GM19193 (cell line): Measurements from ENCODE around the gene HIP1.

ENCODE experiments used
- POLR2A ChIP-seq: IDR thresholded peaks from 4 replicates; pipeline ENCODE4 v1.6.1; 2011; ENCODE audit not compliant: insufficient read depth, insufficient read length; ENCODE audit errors: extremely low read depth

Gene HIP1

GRCh38 chr7:75718390-75719031, 20.2 kb downstream of the HIP1 start:
- TF ChIP-seq POLR2A: no peak

DNA sequence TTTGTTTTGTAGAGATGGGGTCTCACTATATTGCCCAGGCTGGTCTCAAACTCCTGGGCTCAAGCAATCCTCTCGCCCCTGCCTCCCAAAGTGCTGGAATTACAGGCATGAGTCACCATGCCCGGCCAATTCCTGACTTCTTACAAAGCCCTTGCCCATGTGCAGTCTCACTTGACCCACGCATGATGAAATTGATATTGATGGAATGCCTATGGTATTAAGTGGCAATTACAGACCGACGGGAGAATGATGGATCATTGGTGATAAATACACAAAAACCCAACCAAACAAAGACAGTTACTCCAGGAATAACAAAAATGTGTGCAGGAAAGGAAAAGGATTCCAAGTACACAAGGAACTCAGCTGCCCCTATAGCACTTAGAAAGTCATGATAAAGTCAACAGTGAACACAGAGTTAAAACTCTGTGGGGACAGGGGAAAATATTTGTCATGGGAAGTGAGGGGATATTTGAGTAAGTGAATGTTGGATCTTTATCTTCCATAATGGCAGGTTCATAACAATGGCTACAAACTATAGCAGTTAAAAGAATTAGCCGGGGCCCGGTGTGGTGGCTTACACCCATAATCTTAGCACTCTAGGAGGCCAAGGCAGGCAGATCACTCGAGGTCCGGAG, 21.6 kb downstream of the HIP1 start:
- TF ChIP-seq POLR2A: no peak

DNA sequence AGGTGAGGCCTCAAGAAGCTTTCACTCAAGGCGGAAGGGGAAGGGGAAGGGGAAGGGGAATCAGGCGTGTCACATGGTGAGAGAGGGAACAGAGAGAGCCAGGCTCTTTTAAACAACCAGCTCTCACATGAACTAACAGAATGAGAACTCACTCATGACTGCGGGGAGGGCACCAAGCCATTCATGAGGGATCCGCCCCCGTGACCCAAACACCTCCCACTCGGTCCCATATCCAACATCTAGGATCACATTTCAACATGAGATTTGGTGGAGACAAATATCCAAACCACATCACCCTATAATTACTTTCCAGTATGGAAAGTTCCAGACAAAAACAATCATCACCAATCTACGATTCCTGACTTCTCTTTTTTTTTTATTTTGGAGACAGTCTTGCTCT, 22.9 kb downstream of the HIP1 start:
- no peak for TF ChIP-seq POLR2A

DNA sequence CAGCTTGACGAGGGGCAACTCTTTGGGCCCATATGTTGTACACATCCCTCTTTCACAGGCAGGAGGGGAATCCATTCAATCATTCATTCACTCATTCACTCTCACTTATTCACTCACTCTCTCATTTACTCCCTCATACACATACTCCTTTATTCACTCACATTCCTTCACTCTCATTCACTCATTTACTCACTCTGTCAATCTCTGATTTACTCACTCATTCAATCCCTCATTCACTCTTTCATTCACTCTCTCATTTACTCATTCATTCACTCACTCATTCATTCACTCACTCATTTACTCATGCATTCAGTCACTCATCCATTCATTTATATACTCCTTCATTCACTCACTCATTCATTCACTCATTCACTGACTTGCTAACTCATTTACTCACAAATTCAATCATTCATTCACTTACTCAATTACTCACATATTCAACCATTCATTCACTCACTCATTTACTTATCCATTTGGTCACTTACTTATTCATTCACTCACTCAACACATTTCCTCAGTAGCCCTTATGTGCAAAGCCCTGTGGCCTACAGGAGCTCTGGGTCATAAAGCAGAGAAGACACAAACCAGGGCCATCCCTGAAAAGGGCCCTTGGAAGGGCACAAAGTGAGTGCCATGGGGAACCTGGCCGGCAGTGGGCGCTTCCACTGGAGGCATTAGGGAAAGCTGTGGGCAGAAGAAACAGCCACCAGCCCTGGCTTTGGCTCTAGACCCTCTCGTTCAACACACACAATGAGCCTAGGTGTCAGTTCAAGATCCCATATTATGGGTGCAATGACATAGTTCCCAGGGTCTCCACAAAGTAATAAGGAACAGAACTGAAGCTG, 26.0 kb downstream of the HIP1 start:
- no peak for TF ChIP-seq POLR2A

DNA sequence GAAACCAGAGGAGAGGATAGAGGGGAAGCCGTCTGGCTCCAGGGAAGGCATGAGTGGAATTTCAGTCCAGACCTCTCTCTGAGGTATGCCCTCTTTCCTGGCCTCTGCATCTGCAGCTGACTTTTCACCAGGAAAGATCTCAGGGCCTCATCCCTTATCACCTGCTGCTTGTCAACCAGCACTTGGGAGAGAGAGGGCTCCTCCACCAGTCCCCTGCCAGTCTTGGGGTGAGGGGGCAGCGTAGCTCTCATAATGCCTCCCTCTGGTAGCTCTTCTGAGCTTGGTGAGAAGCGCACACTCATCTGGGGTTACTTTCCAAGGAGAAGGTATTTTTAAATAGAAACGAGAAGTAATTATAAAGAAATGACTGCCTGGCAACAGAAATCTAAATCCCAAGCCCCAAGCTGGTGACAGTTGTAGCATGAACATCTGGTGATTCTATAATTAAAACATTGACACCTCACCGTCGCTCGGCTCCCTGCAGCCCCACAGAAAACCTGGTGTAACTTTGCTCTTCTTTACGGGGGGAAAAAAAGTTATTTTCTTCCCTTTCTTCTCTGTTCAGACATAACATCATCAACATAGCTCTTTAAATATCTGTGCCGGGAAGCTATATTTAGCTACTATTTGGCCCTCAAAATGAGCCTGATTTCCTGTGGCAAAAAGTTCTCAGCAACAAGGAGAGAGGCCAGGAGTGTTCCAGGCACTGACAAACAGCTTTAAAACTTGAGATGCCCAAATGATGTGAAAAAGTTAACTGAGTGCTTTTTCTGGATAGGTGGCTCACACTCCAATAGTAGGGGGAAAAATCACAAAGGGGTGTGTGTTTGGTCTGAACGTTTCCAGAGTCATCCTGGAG, 26.9 kb downstream of the HIP1 start:
- no peak for TF ChIP-seq POLR2A

- no peak for TF ChIP-seq POLR2A
Observed at GRCh38 chr7:75711076-75711475, 27.7 kb downstream of the HIP1 start.

DNA sequence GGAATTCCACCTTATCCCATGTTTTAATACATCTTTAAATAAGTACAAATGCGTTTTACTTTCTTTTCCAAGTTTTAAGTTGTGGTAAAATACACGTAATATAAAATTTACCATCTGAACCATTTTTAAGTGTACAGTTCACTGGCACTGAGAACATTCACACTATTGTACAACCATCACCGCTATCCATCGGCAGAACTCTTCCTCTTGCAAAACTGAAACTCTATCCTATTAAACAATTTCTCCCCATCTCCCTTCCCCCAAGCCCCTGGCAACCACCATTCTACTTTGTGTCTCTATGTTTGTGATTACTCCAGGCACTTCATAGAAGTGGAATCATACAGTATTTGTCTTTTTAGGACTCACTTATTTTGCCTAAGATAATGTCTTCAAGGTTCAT, 33.8 kb downstream of the HIP1 start:
- no peak for TF ChIP-seq POLR2A

GRCh38 chr7:75702515-75702914, 36.2 kb downstream of the HIP1 start:
- TF ChIP-seq POLR2A: no peak

- no peak for TF ChIP-seq POLR2A
Observed at GRCh38 chr7:75699993-75700392, 38.7 kb downstream of the HIP1 start.

DNA sequence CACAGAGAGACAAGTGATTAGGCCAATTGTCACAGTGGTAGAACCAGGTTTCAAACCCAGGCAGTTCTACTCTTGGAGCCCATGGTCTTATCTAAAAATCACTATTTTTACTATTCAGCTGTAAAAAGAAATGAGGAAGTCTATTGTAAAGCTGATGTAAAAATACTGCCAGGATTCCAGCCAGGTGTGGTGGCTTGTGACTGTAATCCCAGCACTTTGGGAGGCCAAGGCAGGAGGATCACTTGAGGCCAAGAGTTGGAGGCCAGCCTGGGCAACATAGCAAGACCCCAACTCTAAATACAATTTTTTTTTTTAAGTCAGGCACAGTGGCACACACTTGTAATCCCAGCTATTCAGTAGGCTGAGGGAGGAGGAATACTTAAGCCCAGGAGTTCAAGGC, 40.4 kb downstream of the HIP1 start:
- no peak for TF ChIP-seq POLR2A

DNA sequence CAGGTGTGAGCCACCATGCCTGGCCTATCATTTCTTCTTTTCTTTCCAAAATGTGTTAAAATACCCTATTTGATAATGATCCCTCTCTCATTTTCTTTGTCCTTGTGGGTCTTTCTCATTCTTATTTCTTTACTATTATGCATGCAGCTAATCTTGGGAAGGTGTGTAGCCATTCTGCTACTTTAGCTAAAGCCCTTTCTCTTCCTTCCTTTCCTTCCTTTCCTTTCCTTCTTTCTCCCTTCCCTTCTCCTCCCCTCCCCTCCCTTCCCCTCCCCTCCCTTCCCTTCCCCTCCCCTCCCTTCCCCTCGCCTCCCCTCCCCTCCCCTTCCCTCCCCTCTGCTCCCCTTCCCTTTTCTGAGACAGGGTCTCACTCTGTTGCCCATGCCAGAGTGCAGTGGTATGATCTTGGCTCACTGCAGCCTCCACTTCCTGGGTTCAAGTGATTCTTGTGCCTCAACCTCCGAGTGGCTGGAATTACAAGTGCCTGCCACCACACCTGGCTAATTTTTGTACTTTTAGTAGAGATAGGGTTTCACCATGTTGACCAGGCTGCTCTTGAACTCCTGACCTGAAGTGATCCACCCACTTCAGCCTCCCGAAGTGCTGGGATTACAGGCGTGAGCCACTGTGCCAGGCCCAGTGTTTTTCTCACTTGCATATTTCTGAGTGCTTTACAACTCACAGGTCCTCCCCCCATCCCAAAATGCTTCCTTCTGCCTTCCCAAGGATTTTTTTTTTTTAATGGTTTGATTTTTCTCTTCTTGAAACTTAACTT, 42.3 kb downstream of the HIP1 start:
- TF ChIP-seq POLR2A: no peak

DNA sequence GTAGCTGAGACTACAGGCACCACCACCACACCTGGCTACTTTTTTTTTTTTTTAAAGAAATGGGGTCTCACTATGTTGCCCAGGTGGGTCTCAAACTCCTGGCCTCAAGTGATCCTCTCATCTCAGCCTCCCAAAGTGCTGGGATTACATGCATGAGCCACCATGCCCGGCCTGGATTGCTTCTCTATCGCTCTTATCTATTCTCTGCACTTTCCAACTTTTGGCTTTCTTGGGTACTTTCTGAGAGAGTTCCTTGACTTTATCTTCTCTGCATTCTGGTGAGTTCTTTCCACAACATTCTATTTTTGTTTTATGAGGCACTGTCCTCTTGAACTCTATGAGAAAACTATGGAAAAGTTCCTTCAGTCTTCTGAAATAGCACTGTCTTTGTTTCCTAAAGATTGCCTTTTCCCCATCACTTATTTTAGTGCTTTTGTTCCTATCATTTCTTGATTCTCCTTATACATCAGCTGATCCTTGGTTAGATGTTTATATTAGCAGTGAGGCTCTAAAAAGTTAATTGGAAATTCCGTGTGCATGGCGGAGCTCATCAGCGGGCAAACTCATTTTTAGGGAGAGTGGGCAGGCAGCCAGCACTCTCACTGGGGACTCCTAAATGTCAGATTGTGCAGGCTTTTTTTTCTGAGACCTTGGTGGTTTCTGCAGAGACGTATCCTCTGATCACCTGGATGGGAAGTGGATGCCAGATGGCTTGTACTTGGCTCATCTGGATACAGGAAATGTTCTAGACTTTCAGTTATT, 43.9 kb downstream of the HIP1 start:
- no peak for TF ChIP-seq POLR2A

DNA sequence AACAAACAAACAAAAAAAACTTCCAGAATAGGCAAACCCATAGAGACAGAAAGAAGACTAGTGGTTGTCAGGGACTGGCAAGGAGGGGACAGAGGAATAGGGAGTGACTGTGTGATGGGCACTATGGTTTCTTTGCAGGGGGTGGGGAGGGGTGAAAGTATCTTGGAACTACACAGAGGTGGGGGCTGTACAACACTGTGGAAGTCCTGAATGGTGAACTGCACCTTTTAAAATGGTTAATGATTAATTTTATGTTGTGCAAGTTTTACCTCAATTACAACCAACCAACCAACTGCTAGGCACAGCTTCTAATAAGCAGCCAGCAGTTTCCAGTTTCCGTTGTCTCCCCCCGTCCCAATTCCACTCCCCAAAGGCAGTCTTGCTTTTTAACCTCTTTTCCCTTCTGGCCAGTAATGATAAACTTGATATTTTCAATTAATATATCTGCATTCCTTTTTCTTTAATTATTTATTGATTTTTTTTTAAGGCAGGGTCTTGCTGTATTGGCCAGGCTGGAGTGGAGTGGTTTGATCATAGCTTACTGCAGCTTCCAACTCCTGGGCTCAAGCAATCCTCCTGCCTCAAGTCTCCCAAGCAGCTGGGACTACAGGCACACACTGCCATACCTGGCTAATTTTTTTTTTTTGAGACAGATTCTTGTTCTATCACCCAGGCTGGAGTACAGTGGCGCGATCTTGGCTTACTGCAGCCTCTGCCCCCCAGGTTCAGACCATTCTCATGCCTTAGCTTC, 46.8 kb downstream of the HIP1 start:
- no peak for TF ChIP-seq POLR2A
